GM23248 (cell line): ENCODE measurements around the gene ATG7.

Experiments
- EZH2 ChIP-seq: fragments of 200-600 bp; sonication (generic); IDR thresholded peaks from 2 replicates; pipeline ENCODE4 v1.6.1; 2018; ENCODE audit warnings: antibody characterized with exemption, mild to moderate bottlenecking; ENCODE audit not compliant: insufficient read depth, poor library complexity, severe bottlenecking
- EZH2phosphoT487 ChIP-seq: fragments of 200-600 bp; sonication (generic); IDR thresholded peaks from 2 replicates; pipeline ENCODE4 v1.6.1; 2018; ENCODE audit warnings: antibody characterized with exemption, moderate library complexity, mild to moderate bottlenecking, low read depth; ENCODE audit not compliant: insufficient read depth

DNA sequence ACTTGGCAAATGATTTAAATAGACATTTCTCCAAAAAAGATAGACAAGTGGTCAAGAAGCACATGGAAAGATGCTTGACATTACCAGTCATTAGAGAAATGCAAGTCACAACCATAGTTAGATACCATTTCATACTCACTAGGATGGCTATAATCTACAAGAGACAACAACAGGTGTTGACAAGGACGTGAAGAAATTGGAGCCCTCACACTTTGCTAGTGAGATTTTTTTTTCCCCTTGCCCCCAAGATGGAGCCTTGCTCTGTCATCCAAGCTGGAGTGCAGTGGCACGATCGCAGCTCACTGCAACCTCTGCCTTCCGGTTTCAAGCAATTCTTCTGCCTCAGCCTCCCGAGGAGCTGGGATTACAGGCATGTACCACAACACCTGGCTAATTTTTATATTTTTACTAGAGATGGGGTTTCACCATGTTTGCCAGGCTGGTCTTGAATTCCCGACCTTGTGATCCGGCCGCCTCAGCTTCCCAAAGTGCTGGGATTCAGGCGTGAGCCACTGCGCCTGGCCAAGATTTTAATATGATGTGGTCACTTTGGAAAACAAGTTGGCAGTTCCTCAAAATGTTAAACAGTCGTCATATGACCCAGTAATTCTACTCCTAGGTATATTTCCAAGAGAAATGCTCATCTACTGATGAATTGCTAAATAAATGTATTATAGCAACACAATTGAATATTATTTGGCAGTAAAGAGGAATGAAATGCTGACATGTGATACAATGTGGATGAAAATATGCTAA is 103.3 kb downstream of the ATG7 start:
- TF ChIP-seq EZH2, result no peak
- no peak for TF ChIP-seq EZH2phosphoT487
